Neural progenitor cell (in vitro differentiated cells): ENCODE measurements around the gene CATSPERB. TPM values are rescaled to one million over a fixed set of nuclear protein-coding genes. Genes with fewer than 3 reads are reported as not detected.

Source experiments
- DNase-seq: peaks from one replicate; pipeline ENCODE4 v3.0.0-alpha.2; 2016; ENCODE audit warnings: low spot score
- H2AFZ ChIP-seq: fragments of 200-600 bp; sonication (generic); replicated peaks from 2 replicates; pipeline ENCODE4 v1.6.1; 2016; ENCODE audit warnings: antibody characterized with exemption
- H3F3A ChIP-seq: fragments of 200-600 bp; sonication (generic); 2 replicates; pipeline ENCODE4 v1.6.1; 2016; ENCODE audit warnings: antibody characterized with exemption, low read depth
- H3K27ac ChIP-seq: fragments of 200-600 bp; sonication (generic); 2 replicates; pipeline ENCODE4 v1.5.1; 2016; ENCODE audit warnings: mild to moderate bottlenecking
- H3K27me3 ChIP-seq: fragments of 200-600 bp; sonication (generic); 2 replicates; pipeline ENCODE4 v1.6.1; 2016; ENCODE audit warnings: mild to moderate bottlenecking, moderate library complexity
- H3K36me3 ChIP-seq: fragments of 200-600 bp; sonication (generic); 2 replicates; pipeline ENCODE4 v1.5.1; 2016
- H3K4me1 ChIP-seq: fragments of 200-600 bp; sonication (generic); 2 replicates; pipeline ENCODE4 v1.6.1; 2016; ENCODE audit warnings: mixed run types
- H3K4me2 ChIP-seq: fragments of 200-600 bp; sonication (generic); 2 replicates; pipeline ENCODE4 v1.6.1; 2016
- H3K4me3 ChIP-seq: fragments of 200-600 bp; sonication (generic); 2 replicates; pipeline ENCODE4 v1.5.1; 2016
- H3K79me2 ChIP-seq: fragments of 200-600 bp; sonication (generic); 2 replicates; pipeline ENCODE4 v1.6.1; 2016; ENCODE audit warnings: low read depth
- H3K9ac ChIP-seq: fragments of 200-600 bp; sonication (generic); 2 replicates; pipeline ENCODE4 v1.6.1; 2016
- H3K9me3 ChIP-seq: fragments of 200-600 bp; sonication (generic); 2 replicates; pipeline ENCODE4 v1.5.1; 2016; ENCODE audit warnings: low read depth
- H4K20me1 ChIP-seq: fragments of 200-600 bp; sonication (generic); 2 replicates; pipeline ENCODE4 v1.6.1; 2016; ENCODE audit warnings: low read depth
- H3K27ac Mint-ChIP-seq: 3 replicates; pipeline ENCODE4 v1.8.0; 2021; ENCODE audit warnings: mixed read lengths
- H3K27me3 Mint-ChIP-seq: 2 replicates; pipeline ENCODE4 v1.8.0; 2022; ENCODE audit warnings: low read depth, mild to moderate bottlenecking, inconsistent platforms, moderate library complexity, mixed read lengths; ENCODE audit not compliant: insufficient read depth
- H3K36me3 Mint-ChIP-seq: 3 replicates; pipeline ENCODE4 v1.8.0; 2021; ENCODE audit warnings: mixed read lengths
- H3K4me1 Mint-ChIP-seq: 3 replicates; pipeline ENCODE4 v1.8.0; 2021; ENCODE audit warnings: mixed read lengths
- H3K4me3 Mint-ChIP-seq: 3 replicates; pipeline ENCODE4 v1.8.0; 2021; ENCODE audit warnings: mild to moderate bottlenecking, moderate library complexity, mixed read lengths
- H3K9me3 Mint-ChIP-seq: 3 replicates; pipeline ENCODE4 v1.8.0; 2020; ENCODE audit warnings: mixed read lengths
- EZH2 ChIP-seq: fragments of 200-600 bp; sonication (generic); IDR thresholded peaks from 2 replicates; pipeline ENCODE4 v1.6.1; 2017; ENCODE audit warnings: antibody characterized with exemption, mild to moderate bottlenecking, moderate library complexity
- EZH2phosphoT487 ChIP-seq: fragments of 200-600 bp; sonication (generic); IDR thresholded peaks from 2 replicates; pipeline ENCODE4 v1.6.1; 2017; ENCODE audit warnings: antibody characterized with exemption
- total RNA-seq: library from RNA; depleted of rRNA; stranded (reverse); fragments of >200 nt; gene quantifications from 2 replicates; pipeline ENCODE4 v1.2.3, GENCODE V29; 2015; ENCODE audit warnings: low replicate concordance
- TF ChIP-seq, protein P1 (sequence below): fragments of 200-600 bp; sonication (generic); IDR thresholded peaks from 2 replicates; pipeline ENCODE4 v1.5.1; 2017; ENCODE audit warnings: antibody characterized with exemption, mild to moderate bottlenecking

The CATSPERB gene
- total RNA-seq, 1 donor from 2014 or later, result not detected

DNA sequence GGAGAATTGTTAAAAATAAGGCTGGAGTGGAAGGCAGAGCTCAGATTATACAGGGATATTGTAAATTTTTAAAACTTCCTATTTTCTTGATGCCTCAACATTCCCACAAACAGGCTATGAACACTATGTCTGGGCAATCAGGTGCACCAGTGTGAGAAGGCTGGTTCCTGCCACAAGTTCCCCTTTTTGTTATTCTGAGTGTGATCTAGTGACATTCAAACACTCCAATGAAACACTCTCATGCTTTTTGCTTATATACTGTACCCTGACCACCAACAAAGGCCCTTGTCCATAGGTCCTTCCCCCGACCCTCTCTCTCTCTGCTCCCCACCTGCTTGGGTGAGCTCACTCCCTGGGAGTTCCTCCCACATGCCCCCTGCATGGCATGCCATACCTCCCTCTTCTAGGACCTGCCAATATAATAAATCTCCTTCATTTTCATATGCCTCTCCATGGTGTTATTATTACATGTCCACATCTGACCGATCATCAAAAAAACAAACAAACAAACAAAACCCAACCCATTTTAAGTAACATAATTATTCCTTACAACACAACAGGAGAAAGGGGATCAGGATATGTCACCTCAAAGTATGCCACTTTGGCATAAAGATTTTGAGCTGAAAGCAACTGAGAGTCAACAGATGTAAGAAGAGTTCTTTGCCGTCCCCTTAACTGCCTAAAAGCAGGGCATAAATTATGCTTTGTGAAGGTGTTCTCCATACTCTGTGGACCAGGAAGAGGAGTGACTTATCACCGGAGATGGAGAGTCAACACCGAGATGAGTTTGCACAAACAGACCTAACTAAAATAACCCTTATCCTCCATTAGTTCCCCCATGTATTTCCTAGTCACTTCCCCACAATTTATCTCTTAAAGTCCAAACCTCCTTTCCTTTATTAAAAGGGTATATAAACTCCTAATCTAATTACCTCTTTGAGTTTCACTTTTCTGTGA, 42.5 kb upstream of the CATSPERB start:
- TF ChIP-seq, protein P1, sequence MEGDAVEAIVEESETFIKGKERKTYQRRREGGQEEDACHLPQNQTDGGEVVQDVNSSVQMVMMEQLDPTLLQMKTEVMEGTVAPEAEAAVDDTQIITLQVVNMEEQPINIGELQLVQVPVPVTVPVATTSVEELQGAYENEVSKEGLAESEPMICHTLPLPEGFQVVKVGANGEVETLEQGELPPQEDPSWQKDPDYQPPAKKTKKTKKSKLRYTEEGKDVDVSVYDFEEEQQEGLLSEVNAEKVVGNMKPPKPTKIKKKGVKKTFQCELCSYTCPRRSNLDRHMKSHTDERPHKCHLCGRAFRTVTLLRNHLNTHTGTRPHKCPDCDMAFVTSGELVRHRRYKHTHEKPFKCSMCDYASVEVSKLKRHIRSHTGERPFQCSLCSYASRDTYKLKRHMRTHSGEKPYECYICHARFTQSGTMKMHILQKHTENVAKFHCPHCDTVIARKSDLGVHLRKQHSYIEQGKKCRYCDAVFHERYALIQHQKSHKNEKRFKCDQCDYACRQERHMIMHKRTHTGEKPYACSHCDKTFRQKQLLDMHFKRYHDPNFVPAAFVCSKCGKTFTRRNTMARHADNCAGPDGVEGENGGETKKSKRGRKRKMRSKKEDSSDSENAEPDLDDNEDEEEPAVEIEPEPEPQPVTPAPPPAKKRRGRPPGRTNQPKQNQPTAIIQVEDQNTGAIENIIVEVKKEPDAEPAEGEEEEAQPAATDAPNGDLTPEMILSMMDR, result no peak
- TF ChIP-seq EZH2 (no peak), EZH2phosphoT487 (no peak)
- Histone ChIP-seq H3F3A (no peaks in the 10 kb centered on the region), H2AFZ (no peak overlapping the region), H3K36me3 (no peaks in the 10 kb centered on the region), H4K20me1 (no peaks in the 10 kb centered on the region), H3K79me2 (no peaks in the 10 kb centered on the region), H3K9me3 (no peaks in the 10 kb centered on the region), H3K27ac (no peak overlapping the region), H3K4me1 (peaks cover 14% of the 10 kb centered on the region), H3K4me3 (no peak overlapping the region), H3K9ac (no peak overlapping the region), H3K4me2 (no peak overlapping the region), H3K27me3 (no peaks in the 10 kb centered on the region)
- Mint-ChIP-seq H3K4me1 (peaks cover 3% of the 10 kb centered on the region), H3K27me3 (peaks cover 3% of the 10 kb centered on the region), H3K27ac (no peak overlapping the region), H3K36me3 (no peaks in the 10 kb centered on the region), H3K9me3 (no peaks in the 10 kb centered on the region), H3K4me3 (no peak overlapping the region)
- DNase-seq, result no peak

DNA sequence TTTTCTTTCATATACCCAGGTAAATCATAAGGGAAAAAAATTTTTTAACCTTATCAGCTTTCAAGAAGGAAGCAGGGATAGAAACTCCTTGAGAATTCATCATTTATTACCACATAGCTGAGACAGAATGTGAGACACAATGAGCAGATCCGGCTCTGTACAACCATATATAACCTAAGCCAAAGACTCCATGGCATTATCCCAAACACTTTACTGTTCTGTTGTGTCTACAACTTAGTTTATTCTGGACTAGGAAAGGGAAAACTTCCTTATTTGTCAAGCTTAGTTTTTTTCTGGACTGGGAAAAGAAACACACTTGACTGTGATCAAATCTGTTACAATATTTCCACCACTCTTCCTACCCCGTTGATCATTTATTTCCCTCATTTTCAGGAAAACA, 38.3 kb upstream of the CATSPERB start:
- Mint-ChIP-seq H3K27me3 (peaks cover 3% of the 10 kb centered on the region), H3K4me3 (no peak overlapping the region), H3K9me3 (no peaks in the 10 kb centered on the region), H3K4me1 (no peaks in the 10 kb centered on the region), H3K36me3 (no peaks in the 10 kb centered on the region), H3K27ac (no peak overlapping the region)
- Histone ChIP-seq H3F3A (no peaks in the 10 kb centered on the region), H3K36me3 (no peaks in the 10 kb centered on the region), H3K4me1 (no peaks in the 10 kb centered on the region), H3K79me2 (no peaks in the 10 kb centered on the region), H3K27ac (no peak overlapping the region), H3K4me2 (no peak overlapping the region), H3K9ac (no peak overlapping the region), H3K27me3 (no peaks in the 10 kb centered on the region), H3K9me3 (no peaks in the 10 kb centered on the region), H4K20me1 (no peaks in the 10 kb centered on the region), H2AFZ (no peak overlapping the region), H3K4me3 (no peak overlapping the region)
- TF ChIP-seq, protein P1, result no peak
- no peak for TF ChIP-seq EZH2
- TF ChIP-seq EZH2phosphoT487, result no peak
- DNase-seq, result no peak

DNA sequence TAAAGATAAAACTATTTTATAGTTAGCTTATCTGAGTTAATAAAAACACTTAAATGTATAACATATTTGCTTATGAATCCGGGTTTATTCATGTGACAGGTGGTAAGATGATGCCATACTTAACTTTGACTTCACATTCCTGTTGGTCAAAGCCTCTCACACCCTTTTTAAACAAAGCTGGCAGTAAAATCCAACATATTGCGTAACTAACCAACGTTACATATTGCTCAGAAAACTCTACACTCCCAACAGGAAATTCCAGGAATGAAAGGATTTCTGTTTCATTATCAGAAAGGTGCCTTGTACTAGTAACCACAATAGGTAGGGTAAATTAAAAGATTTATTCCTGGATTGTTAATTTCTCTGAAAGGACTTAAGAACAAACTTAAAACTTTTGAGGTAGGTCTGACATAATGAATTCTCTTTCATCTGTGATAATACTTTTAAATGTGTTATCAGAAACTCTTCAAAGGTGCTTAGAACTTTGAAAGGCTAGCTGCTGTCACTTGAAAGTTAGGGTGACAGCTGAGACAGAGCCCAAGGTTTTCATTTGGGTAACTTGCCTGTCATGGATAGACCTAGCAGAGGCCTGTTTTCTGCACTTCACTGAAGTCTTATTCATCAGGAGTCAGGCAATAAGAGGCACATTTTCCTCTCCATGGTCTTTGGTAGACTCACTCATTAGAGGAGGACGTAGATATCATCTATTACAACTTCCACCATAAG, 23.8 kb upstream of the CATSPERB start:
- Histone ChIP-seq H3K79me2 (no peaks in the 10 kb centered on the region), H2AFZ (no peak overlapping the region), H4K20me1 (no peaks in the 10 kb centered on the region), H3K4me3 (no peak overlapping the region), H3K27ac (no peak overlapping the region), H3K4me1 (no peaks in the 10 kb centered on the region), H3K36me3 (no peaks in the 10 kb centered on the region), H3K9me3 (no peaks in the 10 kb centered on the region), H3K27me3 (no peaks in the 10 kb centered on the region), H3F3A (no peaks in the 10 kb centered on the region), H3K9ac (no peak overlapping the region), H3K4me2 (no peak overlapping the region)
- Mint-ChIP-seq H3K4me3 (no peak overlapping the region), H3K36me3 (peaks cover 2% of the 10 kb centered on the region), H3K9me3 (peaks cover 5% of the 10 kb centered on the region), H3K4me1 (peaks cover 5% of the 10 kb centered on the region), H3K27ac (no peak overlapping the region), H3K27me3 (peaks cover 2% of the 10 kb centered on the region)
- TF ChIP-seq, protein P1, result no peak
- no peak for DNase-seq
